ENCODE results near the gene DHDDS.

Gene DHDDS

GRCh38 chr1:26418865-26419349 lies 13.2 kb upstream of the DHDDS start:
- no peak for DNase-seq

- DNase-seq, result no peak
Observed at GRCh38 chr1:26419494-26419893, 12.6 kb upstream of the DHDDS start.

GRCh38 chr1:26429721-26430120 lies 2.4 kb upstream of the DHDDS start:
- DNase-seq, result no peak

- DNase-seq, result no peak
Observed at GRCh38 chr1:26432793-26433192, 672 bp downstream of the DHDDS start.

GRCh38 chr1:26434161-26434752 lies 2.1 kb downstream of the DHDDS start:
- no peak for DNase-seq

- DNase-seq, result no peak
Observed at GRCh38 chr1:26438041-26438440, 5.9 kb downstream of the DHDDS start.

GRCh38 chr1:26440259-26440658 lies 8.1 kb downstream of the DHDDS start:
- DNase-seq, result no peak

GRCh38 chr1:26449868-26450267 lies 17.7 kb downstream of the DHDDS start:
- no peak for DNase-seq

- no peak for DNase-seq
Observed at GRCh38 chr1:26450908-26451307, 18.8 kb downstream of the DHDDS start.

GRCh38 chr1:26452459-26453183 lies 20.5 kb downstream of the DHDDS start:
- DNase-seq, result no peak

GRCh38 chr1:26459148-26459547 lies 27.0 kb downstream of the DHDDS start:
- DNase-seq, result no peak

GRCh38 chr1:26459573-26460031 lies 27.5 kb downstream of the DHDDS start:
- DNase-seq, result no peak

- no peak for DNase-seq
Observed at GRCh38 chr1:26468911-26469310, 36.8 kb downstream of the DHDDS start.

- no peak for DNase-seq
Observed at GRCh38 chr1:26469558-26469957, 37.4 kb downstream of the DHDDS start.

- no peak for DNase-seq
Observed at GRCh38 chr1:26470878-26471497, 38.9 kb downstream of the DHDDS start.

- DNase-seq, result peak; percentile 47
Observed at GRCh38 chr1:26471498-26472319, 39.6 kb downstream of the DHDDS start.

GRCh38 chr1:26472320-26472900 lies 40.3 kb downstream of the DHDDS start, which contains the start of gene HMGN2:
Gene HMGN2, plus strand, starts transcription at chr1:26472440. Its CDS starts 173 bp downstream, at chr1:26472613.
- DNase-seq, result peak; percentile 90

- DNase-seq, result peak; percentile 96
Observed at GRCh38 chr1:26472901-26473845, 41.1 kb downstream of the DHDDS start.

GRCh38 chr1:26474818-26475217 lies 42.7 kb downstream of the DHDDS start:
- no peak for DNase-seq

GRCh38 chr1:26475989-26476388 lies 43.9 kb downstream of the DHDDS start:
- DNase-seq, result no peak

- DNase-seq, result no peak
Observed at GRCh38 chr1:26476958-26477357, 44.8 kb downstream of the DHDDS start.

All from activated naive CD4-positive, alpha-beta T cell treated with Interleukin-2 at 50 U/mL for 16 hours (primary cell).